ENCODE data around the gene WDR73.

The WDR73 gene

DNA sequence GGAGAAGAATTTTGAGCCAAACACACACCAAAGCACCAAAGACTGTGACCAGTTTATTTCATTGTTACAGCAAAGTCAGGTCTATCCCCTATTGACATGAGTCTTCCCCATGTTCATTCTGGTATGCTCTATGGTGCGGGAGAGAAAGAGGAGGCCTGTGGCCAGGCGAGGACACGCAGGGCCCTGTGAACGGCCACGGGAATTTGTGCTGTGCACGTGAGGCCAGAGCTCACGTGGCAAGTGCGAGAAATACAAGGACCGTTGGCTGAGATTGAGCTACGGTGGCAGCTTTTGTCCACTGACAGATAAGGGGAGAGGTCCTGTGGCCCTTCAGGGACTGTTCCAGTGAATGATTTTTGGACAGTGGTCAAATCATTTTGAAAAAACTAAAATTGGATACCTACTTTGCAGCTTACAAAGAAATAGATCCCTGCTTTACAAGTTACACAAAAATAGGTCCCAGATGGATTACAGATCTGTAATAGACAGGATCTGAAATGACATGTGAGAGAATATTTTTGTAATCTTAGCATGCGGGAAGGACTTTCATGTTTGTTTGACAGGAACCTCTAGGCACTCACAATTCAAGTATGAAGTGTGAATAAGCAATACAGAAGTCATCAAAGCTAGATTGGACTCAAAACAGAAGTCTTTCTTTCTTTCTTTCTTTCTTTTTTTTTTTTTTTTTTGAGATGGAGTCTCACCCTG, 44.1 kb downstream of the WDR73 start:
- no peak for DNase-seq

DNA sequence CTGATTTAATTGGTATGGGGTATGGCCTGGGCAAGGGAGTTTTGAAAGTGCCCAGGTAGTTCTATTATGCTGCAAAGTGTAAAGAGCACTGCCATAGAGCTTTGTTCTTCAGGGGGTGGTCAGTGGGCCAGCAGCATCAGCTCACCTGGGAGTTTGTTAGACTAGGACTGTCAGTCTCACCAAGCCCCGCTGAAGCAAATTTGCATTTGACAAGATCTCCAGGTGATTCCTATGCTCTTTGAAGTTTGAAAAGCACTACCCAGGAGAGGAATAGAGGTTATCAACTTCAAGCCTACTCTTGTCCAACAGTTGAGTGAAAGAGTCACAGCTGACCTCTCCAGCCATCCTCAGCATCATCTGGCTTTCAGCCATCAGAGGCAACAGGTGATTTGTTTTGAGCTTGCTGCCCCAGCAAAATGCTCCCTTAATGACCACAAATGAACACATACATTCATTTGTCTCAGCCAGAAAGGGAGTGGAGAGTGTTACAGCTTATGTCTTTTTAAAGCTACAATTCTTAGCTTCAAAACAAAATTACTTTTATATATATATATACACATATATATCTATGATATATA, 45.3 kb downstream of the WDR73 start:
- no peak for DNase-seq

GRCh38 chr15:84606653-84607120, 47.4 kb downstream of the WDR73 start:
- no peak for DNase-seq

GRCh38 chr15:84605554-84605882, 48.6 kb downstream of the WDR73 start:
- DNase-seq = no peak

- DNase-seq = no peak
These were observed 49.1 kb downstream of the WDR73 start for GRCh38 chr15:84604826-84605553.

DNA sequence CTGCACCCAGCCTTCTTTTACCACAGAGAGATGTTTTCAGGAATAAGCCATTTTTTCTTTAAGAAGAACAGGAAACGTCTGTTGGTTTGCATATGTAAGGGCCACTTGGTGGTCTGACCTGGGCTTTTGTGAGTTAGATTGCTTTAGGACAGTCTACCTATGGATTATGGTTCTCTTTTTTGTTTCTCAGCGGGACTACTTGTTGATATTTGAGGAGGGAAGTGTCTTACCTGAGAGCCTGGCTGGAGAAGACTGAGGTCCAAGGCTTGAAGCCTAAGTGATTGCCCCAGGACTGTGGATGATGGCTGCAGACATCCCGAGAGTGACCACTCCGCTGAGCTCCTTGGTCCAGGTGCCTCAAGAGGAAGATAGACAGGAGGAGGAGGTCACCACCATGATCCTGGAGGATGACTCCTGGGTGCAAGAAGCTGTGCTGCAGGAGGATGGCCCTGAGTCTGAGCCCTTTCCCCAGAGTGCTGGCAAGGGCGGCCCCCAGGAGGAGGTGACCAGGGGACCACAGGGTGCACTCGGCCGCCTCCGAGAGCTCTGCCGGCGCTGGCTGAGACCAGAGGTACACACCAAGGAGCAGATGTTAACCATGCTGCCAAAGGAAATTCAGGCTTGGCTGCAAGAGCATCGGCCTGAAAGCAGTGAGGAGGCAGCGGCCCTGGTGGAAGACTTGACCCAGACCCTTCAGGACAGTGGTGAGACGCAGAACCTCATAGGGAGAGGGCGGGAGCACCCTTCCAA, 50.3 kb downstream of the WDR73 start:
- DNase-seq = no peak

DNA sequence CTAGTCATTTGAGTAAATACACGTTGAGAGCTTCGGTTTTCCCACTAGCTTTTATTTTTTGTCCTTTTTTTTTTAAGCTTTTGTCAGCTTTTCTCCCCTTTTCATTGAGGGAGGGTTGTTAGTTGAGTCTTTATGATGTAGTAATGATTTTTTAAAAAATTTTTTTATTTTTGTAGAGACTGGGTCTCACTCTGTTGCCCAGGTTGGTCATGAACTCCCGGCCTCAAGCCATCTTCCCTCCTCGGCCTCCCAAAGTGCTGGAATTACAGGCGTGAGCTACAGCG, 52.6 kb downstream of the WDR73 start:
- DNase-seq = no peak

DNA sequence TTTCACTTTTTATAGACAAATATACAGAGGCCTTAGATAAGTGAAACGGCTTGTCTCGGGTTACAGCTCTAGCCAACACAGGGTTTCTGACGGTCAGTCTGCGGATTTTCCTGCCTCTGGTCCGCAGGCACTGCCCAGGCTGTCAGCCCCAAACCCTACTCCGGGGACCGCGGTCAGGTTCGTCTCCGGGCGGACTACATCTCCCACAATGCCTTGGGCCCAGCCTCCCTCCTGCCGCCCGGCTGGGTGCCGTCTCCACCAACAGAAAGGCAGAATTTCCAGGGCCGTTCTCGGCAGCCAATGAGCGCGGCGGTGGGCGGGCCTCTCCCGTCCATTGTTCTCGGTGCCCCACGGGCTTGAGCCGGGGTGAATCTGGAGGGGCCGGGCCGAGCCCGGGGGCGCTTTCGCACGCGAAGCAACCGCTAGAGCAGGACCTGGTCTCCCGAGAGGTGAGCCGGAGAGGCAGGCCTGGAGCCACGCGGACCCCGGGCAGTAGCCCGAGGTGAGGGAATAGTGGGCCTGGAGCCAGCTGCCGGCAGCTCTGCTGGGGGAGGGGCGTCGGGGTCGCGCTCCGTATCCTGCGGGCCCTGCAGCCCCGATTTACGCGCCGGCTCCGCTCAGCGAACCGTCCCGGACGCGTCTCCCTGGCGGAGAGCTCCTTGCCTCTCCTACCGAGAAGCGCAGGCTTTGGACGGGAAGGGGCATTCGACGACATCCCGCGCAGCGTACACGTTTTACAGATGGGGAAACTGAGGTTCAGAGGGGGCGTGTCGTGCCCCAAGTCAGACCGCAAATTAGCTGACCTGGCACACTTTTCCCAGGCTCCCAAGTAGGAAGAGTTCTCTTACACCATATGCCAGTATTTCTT, 53.2 kb downstream of the WDR73 start, which contains the start of gene ZSCAN2:
Gene ZSCAN2 (plus strand): TSS at position 323 of the 868 bp plus-strand sequence. CDS start 2,919 bp downstream, outside the sequence.
- peak; percentile 92 for DNase-seq

DNA sequence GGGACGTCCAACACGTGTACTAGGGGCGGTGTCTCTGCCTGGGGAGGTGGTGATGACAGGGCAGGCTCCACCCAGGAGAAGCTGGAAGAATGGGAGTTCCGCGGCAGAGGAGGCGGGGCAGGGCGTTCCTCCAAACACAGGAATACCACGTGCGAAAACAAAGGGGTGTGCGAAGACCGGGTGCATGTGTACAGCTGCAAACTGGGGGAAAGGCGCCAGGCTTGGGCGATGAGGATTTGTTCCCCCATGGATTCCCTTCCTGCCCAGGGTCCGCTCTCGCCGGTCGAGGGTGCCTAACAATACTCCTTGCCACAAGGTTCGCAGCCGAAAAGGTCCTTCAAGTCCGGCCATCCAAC, 53.8 kb downstream of the WDR73 start:
- DNase-seq = peak; percentile 35

- no peak for DNase-seq
These were observed 54.2 kb downstream of the WDR73 start for GRCh38 chr15:84599906-84600305.

DNA sequence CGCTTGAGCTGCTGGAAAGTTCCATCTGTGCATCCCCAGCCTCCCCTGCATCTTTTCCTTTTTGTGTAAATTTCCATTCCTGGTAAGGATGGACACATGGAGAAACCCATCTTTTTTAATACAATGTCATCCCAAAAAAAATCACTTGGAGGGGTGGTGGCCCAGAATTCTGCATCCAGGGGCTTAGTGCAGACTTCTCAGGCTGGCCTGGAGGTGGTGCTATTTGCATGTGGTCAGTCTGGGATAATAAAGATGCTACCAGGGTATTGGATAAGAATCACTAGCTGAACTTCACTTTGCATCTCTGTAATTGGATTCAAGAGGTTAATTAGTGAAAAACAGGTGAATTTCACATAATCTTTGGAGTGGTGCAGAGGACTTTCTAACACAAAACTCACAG, 55.1 kb downstream of the WDR73 start:
- no peak for DNase-seq

DNA sequence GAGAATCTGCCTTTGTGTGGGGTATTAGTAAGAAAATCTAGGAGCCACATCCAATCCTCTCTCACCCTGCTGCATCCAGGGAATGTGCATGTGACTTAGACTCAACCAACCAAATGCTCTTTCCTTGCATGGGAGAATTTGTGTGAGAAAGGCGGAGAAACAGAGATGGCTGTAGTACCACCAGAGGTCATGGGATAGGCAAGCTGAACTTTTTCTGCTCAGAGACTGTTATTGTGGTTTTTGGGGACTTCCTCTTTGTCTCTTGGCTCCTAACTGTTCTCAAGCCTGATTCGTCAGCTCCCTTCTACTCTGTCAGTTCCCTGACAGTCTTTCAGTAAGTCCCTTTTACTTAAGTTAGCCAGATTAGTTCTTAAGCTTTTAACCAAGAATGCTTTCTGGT, 55.8 kb downstream of the WDR73 start:
- DNase-seq = peak; percentile 19

DNA sequence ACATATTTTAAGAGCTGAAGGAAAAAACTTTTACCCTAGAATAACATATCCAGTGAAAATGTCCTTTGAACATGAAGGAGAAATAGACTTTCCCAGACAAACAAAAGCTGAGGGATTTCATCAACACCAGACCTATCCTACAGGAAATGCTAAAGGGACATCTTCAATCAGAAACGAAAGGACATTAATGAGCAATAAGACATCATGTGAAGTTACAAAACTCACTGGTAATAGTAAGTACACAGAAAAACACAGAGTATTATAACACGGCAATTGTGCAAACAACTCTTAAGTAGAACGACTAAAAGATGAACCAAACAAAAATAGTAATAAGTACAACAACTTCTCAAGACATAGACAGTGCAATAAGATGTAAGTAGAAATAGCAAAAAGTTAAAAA, 56.8 kb downstream of the WDR73 start:
- no peak for DNase-seq

- no peak for DNase-seq
These were observed 58.4 kb downstream of the WDR73 start for GRCh38 chr15:84595660-84596059.

- no peak for DNase-seq
These were observed 59.3 kb downstream of the WDR73 start for GRCh38 chr15:84594617-84595290.

GRCh38 chr15:84591815-84592214, 62.3 kb downstream of the WDR73 start:
- DNase-seq = no peak

DNA sequence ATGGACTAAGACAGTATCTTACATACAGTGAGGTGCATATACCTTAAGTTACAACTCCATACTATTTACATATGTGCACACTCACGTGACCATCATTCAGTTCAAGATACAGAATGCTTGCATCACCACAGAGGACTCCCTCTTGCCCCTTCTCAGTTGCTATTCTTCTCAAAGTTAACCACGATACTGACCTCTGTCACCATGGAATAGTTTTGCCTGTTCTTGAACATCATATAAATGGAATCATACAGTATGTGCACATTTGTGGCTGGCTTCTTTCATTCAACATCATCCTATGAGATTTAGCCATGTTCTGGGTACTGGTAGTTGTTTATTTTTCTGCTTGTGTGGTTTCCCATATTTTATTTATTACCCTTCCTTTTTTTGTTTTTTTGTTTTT, 63.7 kb downstream of the WDR73 start:
- no peak for DNase-seq
